Choroid plexus epithelial cell (primary cell): Measurements from ENCODE around the gene ADAMTS17.
"Not testable (repeated sequence)": the region's sequence is repeated elsewhere in the genome, so short reads cannot be mapped to it uniquely, and the experiment has no call there.

Experiments used
- DNase-seq: peaks from one replicate; pipeline ENCODE4 v3.0.0-alpha.2; 2010; ENCODE audit warnings: low read depth
- H3K4me3 ChIP-seq: 2 replicates; pipeline ENCODE4 v1.5.1; 2011; ENCODE audit warnings: low read depth, mild to moderate bottlenecking, control low read depth, low read length, moderate library complexity
- CTCF ChIP-seq: conservative IDR thresholded peaks from 2 replicates; pipeline ENCODE4 v1.5.1; 2011; ENCODE audit warnings: low read depth, mild to moderate bottlenecking, control low read depth, inconsistent platforms, low read length, moderate library complexity

Gene ADAMTS17

GRCh38 chr15:100082761-100083402 lies 258.9 kb downstream of the ADAMTS17 start:
- no peak overlapping the region for H3K4me3 ChIP-seq
- no peak for TF ChIP-seq CTCF
- no peak for DNase-seq

- no peak for TF ChIP-seq CTCF
- no peak overlapping the region for H3K4me3 ChIP-seq
- no peak for DNase-seq
Observed at GRCh38 chr15:100081454-100081853, 260.3 kb downstream of the ADAMTS17 start.

- peak; percentile 43 for DNase-seq
- TF ChIP-seq CTCF: no peak
- no peak overlapping the region for H3K4me3 ChIP-seq
Observed at GRCh38 chr15:100078511-100079220, 263.1 kb downstream of the ADAMTS17 start.

GRCh38 chr15:100075229-100075628 lies 266.5 kb downstream of the ADAMTS17 start:
- H3K4me3 ChIP-seq: no peak overlapping the region
- TF ChIP-seq CTCF: no peak
- no peak for DNase-seq

GRCh38 chr15:100073982-100074381 lies 267.8 kb downstream of the ADAMTS17 start:
- DNase-seq: no peak
- TF ChIP-seq CTCF: no peak
- no peak overlapping the region for H3K4me3 ChIP-seq

GRCh38 chr15:100066521-100067280 lies 275.1 kb downstream of the ADAMTS17 start:
- not testable (repeated sequence) for H3K4me3 ChIP-seq, DNase-seq

- no peak overlapping the region for H3K4me3 ChIP-seq
- TF ChIP-seq CTCF: no peak
- DNase-seq: no peak
Observed at GRCh38 chr15:100061944-100062343, 279.8 kb downstream of the ADAMTS17 start.
